NCI-H1417 treated with DMSO at 0.1 percent for 48 hours (cell line): ENCODE results near the gene HTR3D.
"Not testable (repeated sequence)": the region's sequence is repeated elsewhere in the genome, so short reads cannot be mapped to it uniquely, and the experiment has no call there.

Experiments
- DNase-seq: peaks from one replicate; lab custom pipeline; 2025; lab: John Stamatoyannopoulos, UW

HTR3D gene

GRCh38 chr3:184016811-184017671 is 14.5 kb upstream of the HTR3D start:
- DNase-seq = no peak

GRCh38 chr3:184017672-184018423 is 13.7 kb upstream of the HTR3D start, which contains the start of gene ABCC5:
Gene ABCC5, minus strand, starts transcription at chr3:184017884. Its CDS starts 3,492 bp downstream, at chr3:184014392.
- DNase-seq = peak; percentile 81

- no peak for DNase-seq
Measured at GRCh38 chr3:184018424-184018973, 13.0 kb upstream of the HTR3D start.

- no peak for DNase-seq
Measured at GRCh38 chr3:184022323-184022722, 9.2 kb upstream of the HTR3D start.

GRCh38 chr3:184025256-184025655 is 6.3 kb upstream of the HTR3D start:
- not testable (repeated sequence) for DNase-seq

GRCh38 chr3:184028275-184028890 is 3.2 kb upstream of the HTR3D start:
- not testable (repeated sequence) for DNase-seq

DNA sequence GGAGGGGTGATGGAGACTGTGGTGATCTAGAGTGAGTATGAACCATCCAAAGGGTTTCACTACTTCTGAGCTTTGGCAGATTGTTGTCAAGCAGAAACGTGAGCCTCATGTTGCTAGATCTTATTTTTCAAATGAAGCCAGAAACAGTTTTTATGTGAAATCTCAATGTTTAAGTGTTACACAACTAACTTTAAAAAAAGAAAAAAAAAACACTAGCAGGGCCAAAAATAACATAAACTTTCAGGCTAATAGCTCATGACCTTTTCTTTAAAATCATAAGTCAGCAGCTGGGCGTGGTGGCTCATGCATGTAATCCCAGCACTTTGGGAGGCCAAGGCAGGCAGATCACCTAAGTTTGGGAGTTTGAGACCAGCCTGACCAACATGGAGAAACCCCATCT is 2.1 kb upstream of the HTR3D start:
- no peak for DNase-seq

GRCh38 chr3:184030536-184030935 is 1.0 kb upstream of the HTR3D start:
- DNase-seq = no peak

- no peak for DNase-seq
Measured at GRCh38 chr3:184037816-184038215, 6.3 kb downstream of the HTR3D start.

DNA sequence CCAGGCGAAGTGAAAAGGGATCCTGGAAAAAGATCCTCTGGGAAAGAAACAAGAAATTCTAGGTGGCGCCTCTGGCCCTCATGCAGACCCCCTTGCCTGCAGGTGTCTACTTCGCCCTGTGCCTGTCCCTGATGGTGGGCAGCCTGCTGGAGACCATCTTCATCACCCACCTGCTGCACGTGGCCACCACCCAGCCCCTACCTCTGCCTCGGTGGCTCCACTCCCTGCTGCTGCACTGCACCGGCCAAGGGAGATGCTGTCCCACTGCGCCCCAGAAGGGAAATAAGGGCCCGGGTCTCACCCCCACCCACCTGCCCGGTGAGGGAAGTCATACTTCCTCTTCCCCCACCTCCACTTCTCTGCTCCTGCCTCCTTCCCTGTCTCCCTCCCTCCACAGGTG is 6.8 kb downstream of the HTR3D start:
- not testable (repeated sequence) for DNase-seq

DNA sequence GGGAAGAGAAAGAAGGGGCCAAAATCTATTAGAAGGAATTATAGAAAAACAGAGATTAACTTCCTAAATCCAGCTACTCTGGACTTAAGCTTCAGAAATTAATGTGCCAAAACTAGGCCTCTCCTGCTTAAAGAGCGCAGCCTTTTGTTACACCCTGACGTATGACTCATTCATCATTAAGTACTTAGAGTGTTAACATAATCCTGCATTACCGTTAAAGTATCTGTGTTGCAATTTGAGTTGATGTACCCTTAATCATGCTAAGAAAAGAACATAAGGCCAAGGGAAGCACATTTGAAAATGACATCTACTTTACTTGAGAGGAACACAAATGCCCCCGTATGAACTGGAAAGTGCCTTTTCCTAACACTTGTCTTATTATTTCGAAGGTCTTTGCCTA is 7.9 kb downstream of the HTR3D start:
- DNase-seq = no peak

- DNase-seq = no peak
Measured at GRCh38 chr3:184040010-184040409, 8.5 kb downstream of the HTR3D start.

GRCh38 chr3:184042617-184043016 is 11.1 kb downstream of the HTR3D start:
- DNase-seq = peak; percentile 97

DNA sequence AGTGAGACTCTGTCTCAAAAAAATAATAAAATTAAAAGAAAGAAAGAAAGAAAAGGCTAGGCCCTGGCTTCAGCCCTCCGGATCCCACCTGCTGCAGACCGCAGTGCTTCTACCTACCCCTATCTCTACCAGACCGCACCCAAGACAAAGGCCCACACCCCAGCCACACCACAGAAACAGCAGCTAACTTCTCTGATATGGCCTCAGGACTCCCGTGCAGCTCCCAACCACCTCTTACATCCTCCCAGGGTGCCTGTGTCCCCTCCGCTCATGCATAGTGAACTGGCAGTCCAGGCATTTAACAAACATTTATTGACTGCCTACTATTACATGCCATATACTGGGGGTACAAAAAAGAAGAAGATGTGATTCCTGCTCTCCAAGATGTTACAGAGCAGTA is 14.5 kb downstream of the HTR3D start:
- DNase-seq = no peak

DNA sequence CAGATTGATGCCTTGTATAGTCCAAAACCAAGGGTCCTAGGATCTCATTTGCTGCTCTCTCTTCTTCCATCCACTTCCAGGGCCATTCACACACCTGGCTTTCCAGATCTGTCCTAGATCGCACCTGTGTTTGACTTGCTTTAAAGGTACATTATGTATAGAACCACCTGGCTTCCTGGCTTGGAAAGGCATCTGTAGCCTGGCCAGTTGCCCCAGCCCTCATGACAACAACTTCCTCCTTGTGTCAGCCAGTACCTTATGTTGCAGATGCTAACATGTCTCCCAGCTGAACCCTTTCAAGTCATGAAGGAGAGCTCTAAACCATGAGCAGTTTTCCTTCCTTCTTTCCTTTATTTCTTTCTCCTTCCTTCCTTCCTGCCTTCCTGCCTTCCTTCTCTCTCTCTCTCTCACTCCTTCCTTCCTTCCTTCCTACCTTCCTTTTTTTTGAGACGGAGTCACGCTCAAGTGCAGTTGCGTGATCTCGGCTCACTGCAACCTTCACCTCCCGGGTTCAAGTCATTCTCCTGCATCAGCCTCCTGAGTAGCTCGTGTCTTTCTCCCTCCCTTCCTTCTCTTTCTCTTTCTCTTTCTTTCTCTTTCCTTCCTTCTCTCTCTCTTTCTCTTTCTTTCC is 18.8 kb downstream of the HTR3D start:
- DNase-seq = no peak

DNA sequence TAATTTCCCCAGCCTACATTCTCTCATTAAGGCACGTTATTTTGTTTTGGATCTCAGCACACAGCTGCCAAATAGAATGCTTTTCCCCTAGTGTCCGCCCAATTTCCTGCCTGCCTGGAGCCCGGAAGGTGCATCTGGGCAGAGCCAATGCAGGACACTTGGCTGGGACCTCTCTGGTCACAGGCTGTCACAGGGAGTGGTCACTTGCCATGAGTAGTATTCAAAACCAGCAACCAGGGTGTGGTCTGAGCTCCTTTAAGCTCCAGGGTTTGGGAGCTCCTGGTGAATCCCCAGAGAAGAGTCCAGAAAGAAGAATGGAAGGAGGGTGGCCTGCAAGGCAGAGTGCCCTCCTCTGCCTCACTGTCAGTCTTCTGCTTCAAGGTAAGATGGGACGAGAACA is 21.2 kb downstream of the HTR3D start, which contains the start of gene HTR3C:
Gene HTR3C (plus strand): TSS at position 281 of the 400 bp plus-strand sequence. CDS start 34 bp downstream, at position 315.
- no peak for DNase-seq

DNA sequence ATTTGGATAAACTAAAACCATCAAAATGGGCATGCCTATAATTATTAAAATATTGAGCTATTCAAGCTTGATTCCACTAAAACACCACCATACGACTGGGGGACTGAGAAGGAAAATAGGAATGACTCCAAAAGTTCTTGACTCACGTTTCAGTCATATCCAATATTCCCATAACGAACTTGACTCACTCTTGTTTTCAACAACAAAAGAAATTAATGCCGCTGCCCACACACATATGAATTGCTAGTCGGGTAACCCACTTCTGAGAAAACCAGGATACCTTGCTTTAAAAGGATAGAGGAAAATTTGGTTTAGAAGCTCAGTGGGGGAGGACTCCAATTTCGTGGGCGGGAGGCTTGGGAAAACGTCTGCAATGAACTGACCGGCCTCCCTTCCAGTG is 26.5 kb downstream of the HTR3D start:
- no peak for DNase-seq

DNA sequence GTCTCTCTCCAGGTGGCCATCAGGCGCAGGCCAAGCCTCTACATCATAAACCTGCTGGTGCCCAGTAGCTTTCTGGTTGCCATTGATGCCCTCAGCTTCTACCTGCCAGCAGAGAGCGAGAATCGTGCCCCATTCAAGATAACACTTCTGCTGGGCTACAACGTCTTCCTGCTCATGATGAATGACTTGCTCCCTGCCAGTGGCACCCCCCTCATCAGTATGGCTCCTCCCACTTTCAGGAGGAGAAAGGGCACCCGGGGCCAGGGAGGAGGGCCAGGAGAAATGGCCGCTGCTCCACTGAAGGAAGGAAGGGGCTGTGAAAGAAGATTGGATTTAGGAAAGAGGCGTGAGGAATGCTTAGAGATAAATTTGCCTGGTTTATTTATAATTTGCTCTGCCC is 27.9 kb downstream of the HTR3D start:
- no peak for DNase-seq

GRCh38 chr3:184062637-184063036 is 31.1 kb downstream of the HTR3D start:
- no peak for DNase-seq

GRCh38 chr3:184066211-184066610 is 34.7 kb downstream of the HTR3D start:
- DNase-seq = no peak

DNA sequence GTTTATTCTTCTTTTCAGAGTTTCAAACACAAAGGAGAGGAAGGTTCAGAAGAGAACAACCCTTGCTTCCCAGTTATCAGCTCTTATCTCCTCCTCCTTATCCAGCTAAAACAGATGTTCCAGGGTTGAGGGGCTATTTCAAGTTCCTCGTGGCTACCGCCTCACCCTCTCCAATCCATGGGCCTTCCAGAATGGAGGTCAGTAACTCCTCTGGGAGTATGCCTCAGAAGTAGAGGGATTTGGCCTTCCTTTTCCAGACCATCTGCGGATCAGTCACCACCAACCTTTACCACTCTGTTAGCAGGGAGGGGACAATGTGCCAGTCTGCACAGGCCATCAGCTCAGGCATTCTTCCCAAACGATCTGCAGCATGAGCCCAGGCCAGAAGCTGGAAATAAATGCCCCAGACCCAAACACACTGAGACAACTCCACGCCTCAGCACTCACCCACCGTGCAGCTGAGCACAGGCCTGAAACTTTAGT is 36.1 kb downstream of the HTR3D start:
- DNase-seq = no peak

DNA sequence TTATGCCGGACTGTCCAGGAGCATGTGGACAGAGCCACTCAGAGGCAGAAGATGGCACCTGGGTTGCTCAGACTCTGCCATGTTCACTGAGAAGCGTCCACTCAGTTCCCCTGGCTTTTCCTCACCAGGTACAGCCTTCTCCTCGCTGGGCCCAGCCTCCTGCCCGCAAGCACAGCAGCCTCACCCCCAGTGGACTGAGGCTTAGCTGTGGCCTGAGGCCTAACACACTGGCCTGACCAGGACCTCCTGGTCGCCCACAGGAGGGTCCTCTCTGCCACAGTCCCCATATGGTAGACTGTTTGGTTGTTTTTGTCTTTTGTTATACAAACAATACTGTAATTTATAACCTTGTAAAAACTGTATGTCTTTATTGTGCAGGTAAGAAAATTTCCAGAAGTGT is 36.8 kb downstream of the HTR3D start:
- DNase-seq = no peak
